Endothelial cell (in vitro differentiated cells): ENCODE data around the gene SPG7. TPM values are rescaled to one million over a fixed set of nuclear protein-coding genes. Genes with fewer than 3 reads are reported as not detected.

Source experiments
- DNase-seq: peaks from one replicate; pipeline ENCODE4 v3.0.0; 2021; ENCODE audit warnings: low spot score
- H3K27ac Mint-ChIP-seq: one replicate; pipeline ENCODE4 v1.8.0; 2021; ENCODE audit warnings: mixed read lengths, inconsistent platforms; ENCODE audit not compliant: unreplicated experiment
- H3K27me3 Mint-ChIP-seq: one replicate; pipeline ENCODE4 v1.8.0; 2021; ENCODE audit warnings: mild to moderate bottlenecking, moderate library complexity, mixed read lengths, inconsistent platforms; ENCODE audit not compliant: unreplicated experiment
- H3K36me3 Mint-ChIP-seq: one replicate; pipeline ENCODE4 v1.8.0; 2021; ENCODE audit warnings: mild to moderate bottlenecking, low read depth, mixed read lengths, inconsistent platforms; ENCODE audit not compliant: unreplicated experiment
- H3K4me1 Mint-ChIP-seq: one replicate; pipeline ENCODE4 v1.8.0; 2021; ENCODE audit warnings: mild to moderate bottlenecking, mixed read lengths, inconsistent platforms; ENCODE audit not compliant: unreplicated experiment
- H3K4me3 Mint-ChIP-seq: one replicate; pipeline ENCODE4 v1.8.0; 2021; ENCODE audit warnings: mild to moderate bottlenecking, mixed read lengths, inconsistent platforms; ENCODE audit not compliant: unreplicated experiment
- H3K9me3 Mint-ChIP-seq: one replicate; pipeline ENCODE4 v1.8.0; 2021; ENCODE audit warnings: mixed read lengths, inconsistent platforms; ENCODE audit not compliant: unreplicated experiment
- total RNA-seq: library from RNA; stranded (reverse); fragmentation: NEBNext Ultra II Directional; extraction: Animal tissue kit (Norgen Biotek cat#: 25700); gene quantifications from one replicate; pipeline ENCODE4 v1.2.1, GENCODE V29; 2021; ENCODE audit not compliant: unreplicated experiment
- TF ChIP-seq, protein P1 (sequence below): fragments of 200-600 bp; sonication (generic); IDR thresholded peaks from one replicate; pipeline ENCODE4 v1.5.0; 2021; ENCODE audit warnings: antibody characterized with exemption; ENCODE audit not compliant: unreplicated experiment

The SPG7 gene
- total RNA-seq, 1 donor from 2014 or later, result 207 TPM

DNA sequence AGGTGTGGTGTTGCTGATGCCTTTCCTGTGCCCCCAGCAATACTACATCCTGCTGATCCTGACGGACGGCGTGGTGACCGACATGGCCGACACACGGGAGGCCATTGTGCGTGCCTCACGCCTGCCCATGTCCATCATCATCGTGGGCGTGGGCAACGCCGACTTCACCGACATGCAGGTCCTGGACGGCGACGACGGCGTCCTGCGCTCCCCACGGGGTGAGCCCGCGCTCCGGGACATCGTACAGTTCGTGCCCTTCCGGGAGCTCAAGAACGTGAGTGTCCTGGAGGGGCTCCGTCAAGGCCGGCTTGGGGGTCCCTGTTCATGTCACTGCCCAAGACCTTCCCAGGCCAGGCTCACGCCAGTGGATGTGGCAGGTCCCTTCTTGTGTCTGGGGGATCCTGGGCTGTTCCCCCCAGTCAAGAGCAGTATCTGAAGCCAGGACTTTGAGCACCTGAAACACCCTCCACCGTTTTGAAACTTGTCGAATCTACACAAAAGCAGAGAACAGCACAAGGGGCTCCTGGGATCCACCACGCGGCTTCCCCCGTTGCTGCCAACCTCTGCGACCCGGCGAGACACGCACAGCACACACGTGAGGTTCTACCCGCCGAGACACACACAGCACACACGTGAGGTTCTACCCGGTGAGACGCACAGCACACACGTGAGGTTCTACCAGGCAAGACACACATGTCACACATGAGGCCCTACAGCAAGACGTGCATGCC, 87.3 kb downstream of the SPG7 start:
- Mint-ChIP-seq H3K27ac (no peak overlapping the region), H3K9me3 (no peaks in the 10 kb centered on the region)
- TF ChIP-seq, protein P1, sequence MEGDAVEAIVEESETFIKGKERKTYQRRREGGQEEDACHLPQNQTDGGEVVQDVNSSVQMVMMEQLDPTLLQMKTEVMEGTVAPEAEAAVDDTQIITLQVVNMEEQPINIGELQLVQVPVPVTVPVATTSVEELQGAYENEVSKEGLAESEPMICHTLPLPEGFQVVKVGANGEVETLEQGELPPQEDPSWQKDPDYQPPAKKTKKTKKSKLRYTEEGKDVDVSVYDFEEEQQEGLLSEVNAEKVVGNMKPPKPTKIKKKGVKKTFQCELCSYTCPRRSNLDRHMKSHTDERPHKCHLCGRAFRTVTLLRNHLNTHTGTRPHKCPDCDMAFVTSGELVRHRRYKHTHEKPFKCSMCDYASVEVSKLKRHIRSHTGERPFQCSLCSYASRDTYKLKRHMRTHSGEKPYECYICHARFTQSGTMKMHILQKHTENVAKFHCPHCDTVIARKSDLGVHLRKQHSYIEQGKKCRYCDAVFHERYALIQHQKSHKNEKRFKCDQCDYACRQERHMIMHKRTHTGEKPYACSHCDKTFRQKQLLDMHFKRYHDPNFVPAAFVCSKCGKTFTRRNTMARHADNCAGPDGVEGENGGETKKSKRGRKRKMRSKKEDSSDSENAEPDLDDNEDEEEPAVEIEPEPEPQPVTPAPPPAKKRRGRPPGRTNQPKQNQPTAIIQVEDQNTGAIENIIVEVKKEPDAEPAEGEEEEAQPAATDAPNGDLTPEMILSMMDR, result no peak

DNA sequence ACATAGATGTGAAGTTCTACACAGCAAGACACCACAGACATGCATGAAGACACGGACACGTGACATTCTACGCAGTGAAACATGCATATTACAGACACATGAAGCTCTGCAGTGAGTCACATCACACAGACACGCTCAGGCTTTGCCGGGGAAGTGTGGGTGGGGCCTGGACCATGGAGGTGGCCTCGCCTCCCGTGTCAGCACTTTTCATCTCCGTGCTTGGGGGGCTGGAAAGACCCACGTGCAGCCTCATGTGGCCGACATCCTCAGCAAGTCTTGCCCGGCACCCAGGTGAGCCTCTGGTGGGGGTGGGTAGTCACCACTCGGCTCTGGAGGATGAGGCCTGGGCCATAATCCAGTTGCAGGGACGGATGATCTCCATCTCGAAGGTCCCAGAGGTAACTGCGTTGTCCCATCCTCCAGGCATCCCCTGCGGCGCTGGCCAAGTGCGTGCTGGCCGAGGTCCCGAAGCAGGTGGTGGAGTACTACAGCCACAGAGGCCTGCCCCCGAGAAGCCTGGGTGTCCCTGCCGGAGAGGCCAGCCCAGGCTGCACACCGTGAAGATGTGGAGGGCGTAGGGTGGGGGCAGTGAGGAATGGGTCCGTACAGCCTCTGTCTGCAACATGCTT, 88.0 kb downstream of the SPG7 start:
- Mint-ChIP-seq H3K27ac (no peak overlapping the region), H3K36me3 (no peaks in the 10 kb centered on the region), H3K9me3 (no peaks in the 10 kb centered on the region), H3K4me3 (peak overlapping the region; percentile 51), H3K27me3 (peaks cover 3% of the 10 kb centered on the region), H3K4me1 (no peaks in the 10 kb centered on the region)
- no peak for DNase-seq
- TF ChIP-seq, protein P1, result no peak

More for the DNA sequence above, 87.3 kb downstream of the SPG7 start:
- Mint-ChIP-seq H3K4me1 (no peaks in the 10 kb centered on the region), H3K36me3 (no peaks in the 10 kb centered on the region), H3K27me3 (peaks cover 3% of the 10 kb centered on the region), H3K4me3 (peak overlapping the region; percentile 51)
- DNase-seq, result no peak

DNA sequence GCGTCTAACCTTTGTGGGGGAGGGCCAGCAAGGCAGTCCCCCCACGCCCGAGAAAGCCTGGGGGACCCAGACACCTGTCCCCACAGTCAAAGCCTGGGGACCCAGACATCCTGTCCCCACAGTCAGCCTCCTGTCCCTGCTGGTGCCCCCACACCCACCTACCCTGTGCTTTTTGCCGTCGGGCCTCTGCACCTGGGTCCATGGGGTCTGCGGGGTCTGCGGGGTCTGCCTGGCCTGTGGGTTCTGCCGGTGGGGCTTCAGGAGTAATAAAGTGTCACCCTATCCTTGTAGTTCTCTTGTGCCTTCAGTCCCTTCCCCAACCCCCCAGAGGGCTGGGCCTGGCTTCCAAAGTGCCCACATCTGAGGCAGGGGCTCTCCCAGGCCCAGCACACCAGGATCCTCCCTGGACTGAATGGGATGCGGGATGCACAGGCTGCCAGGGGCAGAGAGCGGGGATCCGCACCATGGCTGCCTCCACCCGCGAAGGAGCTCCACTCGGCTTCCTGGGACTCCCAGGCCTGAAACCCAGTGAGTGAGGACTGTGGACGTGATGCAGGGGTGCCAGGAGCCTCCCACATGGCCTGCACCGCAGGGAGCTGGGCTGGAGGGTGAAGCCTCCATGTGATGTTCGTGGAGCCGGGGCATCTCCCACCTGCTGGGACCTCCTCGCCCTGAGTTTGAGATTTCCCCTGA, 88.9 kb downstream of the SPG7 start:
- Mint-ChIP-seq H3K4me1 (no peaks in the 10 kb centered on the region), H3K9me3 (no peaks in the 10 kb centered on the region), H3K4me3 (no peak overlapping the region), H3K27ac (no peak overlapping the region), H3K27me3 (peaks cover 3% of the 10 kb centered on the region), H3K36me3 (no peaks in the 10 kb centered on the region)
- no peak for DNase-seq
- TF ChIP-seq, protein P1, result no peak

DNA sequence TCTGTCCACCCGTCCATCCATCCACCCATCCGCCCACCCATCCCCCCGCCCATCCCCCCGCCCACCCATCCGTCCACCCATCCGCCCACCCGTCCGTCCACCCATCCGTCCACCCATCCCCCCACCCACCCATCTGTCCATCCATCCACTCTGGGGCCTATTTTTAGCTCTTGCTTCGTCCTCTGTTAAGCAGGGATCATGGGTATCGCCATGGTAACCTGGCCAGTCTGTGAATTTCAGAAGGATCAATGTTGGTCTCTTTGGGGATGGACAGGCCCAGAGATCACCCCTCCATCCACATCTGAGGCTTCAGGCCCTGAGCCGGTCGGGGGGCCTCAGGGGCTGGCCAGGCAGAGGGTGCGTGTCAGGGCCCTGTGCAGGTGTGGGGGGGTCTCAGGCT, 90.0 kb downstream of the SPG7 start:
- H3K27ac Mint-ChIP-seq, result no peak overlapping the region
- H3K36me3 Mint-ChIP-seq, result no peaks in the 10 kb centered on the region
- peaks cover 5% of the 10 kb centered on the region for H3K4me1 Mint-ChIP-seq
- H3K9me3 Mint-ChIP-seq, result no peaks in the 10 kb centered on the region
- no peak for DNase-seq
- no peak overlapping the region for H3K4me3 Mint-ChIP-seq
- H3K27me3 Mint-ChIP-seq, result peaks cover 3% of the 10 kb centered on the region
- TF ChIP-seq, protein P1, result no peak

DNA sequence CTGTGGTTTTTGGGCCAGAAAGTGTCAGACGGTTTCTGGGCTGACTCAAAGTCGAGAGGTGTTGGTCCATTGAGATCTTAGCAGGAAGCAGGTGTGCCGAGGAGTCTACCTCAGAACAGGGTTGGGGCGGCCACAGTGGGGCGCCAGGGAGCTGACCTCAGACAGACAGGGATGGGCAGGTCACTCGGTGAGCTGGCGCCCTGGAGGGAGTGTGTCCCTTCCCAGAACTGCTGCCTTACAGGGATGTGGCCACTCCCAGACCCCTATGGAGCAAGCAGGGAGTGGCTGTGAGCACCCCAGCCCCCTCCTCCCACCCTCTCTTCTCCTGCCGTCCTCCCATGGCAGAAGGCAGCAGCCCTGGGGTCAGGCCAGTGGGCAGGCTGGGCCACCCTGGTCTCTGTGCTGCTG, 91.3 kb downstream of the SPG7 start:
- Mint-ChIP-seq H3K9me3 (no peaks in the 10 kb centered on the region), H3K27ac (no peak overlapping the region), H3K4me1 (peaks cover 5% of the 10 kb centered on the region), H3K36me3 (no peaks in the 10 kb centered on the region), H3K4me3 (no peak overlapping the region), H3K27me3 (peaks cover 3% of the 10 kb centered on the region)
- peak; percentile 72 for DNase-seq
- TF ChIP-seq, protein P1, result no peak
